GM23338 (cell line): ENCODE measurements around the gene CYGB. TPM values are rescaled to one million over a fixed set of nuclear protein-coding genes. Genes with fewer than 3 reads are reported as not detected.

ENCODE experiments used
- ATAC-seq: fragments of 200-7000 bp; cut with Tn5 transposase; 3 replicates; pipeline ENCODE4 v1.9.1; 2020
- DNase-seq: peaks from one replicate; pipeline ENCODE4 v3.0.0-alpha.2; 2015; ENCODE audit warnings: low spot score
- H2AFZ ChIP-seq: fragments of 200-600 bp; sonication (generic); 2 replicates; pipeline ENCODE4 v1.8.0; 2016; ENCODE audit warnings: antibody characterized with exemption, mild to moderate bottlenecking, moderate library complexity
- H3F3A ChIP-seq: fragments of 200-600 bp; sonication (generic); replicated peaks from 2 replicates; pipeline ENCODE4 v1.8.0; 2017; ENCODE audit warnings: antibody characterized with exemption, mixed run types, low read depth
- H3K27ac ChIP-seq: fragments of 200-600 bp; sonication (generic); 2 replicates; pipeline ENCODE4 v1.6.1; 2016; ENCODE audit warnings: low read depth
- H3K27me3 ChIP-seq: fragments of 200-600 bp; sonication (generic); 2 replicates; pipeline ENCODE4 v1.8.0; 2016; ENCODE audit warnings: mild to moderate bottlenecking, mixed run types, moderate library complexity; ENCODE audit not compliant: insufficient read depth
- H3K36me3 ChIP-seq: fragments of 200-600 bp; sonication (generic); 2 replicates; pipeline ENCODE4 v1.8.0; 2016; ENCODE audit warnings: mild to moderate bottlenecking; ENCODE audit not compliant: insufficient read depth
- H3K4me1 ChIP-seq: fragments of 200-600 bp; sonication (generic); 2 replicates; pipeline ENCODE4 v1.8.0; 2016; ENCODE audit warnings: mild to moderate bottlenecking, moderate library complexity; ENCODE audit not compliant: insufficient read depth
- H3K4me2 ChIP-seq: fragments of 200-600 bp; sonication (generic); 2 replicates; pipeline ENCODE4 v1.7.1; 2017; ENCODE audit warnings: mixed run types
- H3K4me3 ChIP-seq: fragments of 200-600 bp; sonication (generic); 2 replicates; pipeline ENCODE4 v1.6.1; 2016; ENCODE audit warnings: mixed run types
- H3K79me2 ChIP-seq: fragments of 200-600 bp; sonication (generic); replicated peaks from 2 replicates; pipeline ENCODE4 v1.8.0; 2017; ENCODE audit warnings: mild to moderate bottlenecking; ENCODE audit not compliant: insufficient read depth
- H3K9me2 ChIP-seq: fragments of 200-600 bp; sonication (generic); 2 replicates; pipeline ENCODE4 v1.8.0; 2017; ENCODE audit not compliant: insufficient read depth
- H4K20me1 ChIP-seq: fragments of 200-600 bp; sonication (generic); replicated peaks from 2 replicates; pipeline ENCODE4 v1.8.0; 2017; ENCODE audit warnings: mild to moderate bottlenecking; ENCODE audit not compliant: insufficient read depth
- H3K27ac Mint-ChIP-seq: 2 replicates; pipeline ENCODE4 v1.8.0; 2020; ENCODE audit warnings: inconsistent platforms, mild to moderate bottlenecking, moderate library complexity, mixed read lengths
- H3K27me3 Mint-ChIP-seq: 3 replicates; pipeline ENCODE4 v1.8.0; 2022; ENCODE audit warnings: low read depth, mild to moderate bottlenecking, moderate library complexity, mixed read lengths, inconsistent platforms; ENCODE audit not compliant: insufficient read depth, poor library complexity
- H3K36me3 Mint-ChIP-seq: 3 replicates; pipeline ENCODE4 v1.8.0; 2021; ENCODE audit warnings: low read depth, mild to moderate bottlenecking, inconsistent platforms, moderate library complexity, mixed read lengths
- H3K4me1 Mint-ChIP-seq: 3 replicates; pipeline ENCODE4 v1.8.0; 2020; ENCODE audit warnings: mild to moderate bottlenecking, inconsistent platforms, mixed read lengths
- H3K4me3 Mint-ChIP-seq: 3 replicates; pipeline ENCODE4 v1.8.0; 2021; ENCODE audit warnings: moderate library complexity, mild to moderate bottlenecking, inconsistent platforms, mixed read lengths
- H3K9me3 Mint-ChIP-seq: 3 replicates; pipeline ENCODE4 v1.8.0; 2020; ENCODE audit warnings: moderate library complexity, mild to moderate bottlenecking, inconsistent platforms, mixed read lengths
- CREB1 ChIP-seq: fragments of 250-450 bp; sonication (Bioruptor Pico); IDR thresholded peaks from 2 replicates; pipeline ENCODE4 v1.5.0; 2020; ENCODE audit warnings: low read depth, mild to moderate bottlenecking, moderate library complexity
- CTCF ChIP-seq, 2 experiments: fragments of 200-600 bp in 1 of 2; sonication (generic) in 1 of 2; conservative IDR thresholded peaks; 2 replicates each; pipeline versions ENCODE4 v1.5.1 to v1.6.1; 2016 to 2017; ENCODE audit warnings: antibody characterized with exemption in 2 of 2, low read depth in 2 of 2, mild to moderate bottlenecking in 2 of 2, moderate library complexity in 1 of 2
- EZH2 ChIP-seq: fragments of 200-600 bp; sonication (generic); IDR thresholded peaks from one replicate; pipeline ENCODE4 v1.8.0; 2017; ENCODE audit warnings: antibody characterized with exemption, mild to moderate bottlenecking, low read depth; ENCODE audit not compliant: unreplicated experiment
- EZH2phosphoT487 ChIP-seq: fragments of 200-600 bp; sonication (generic); IDR thresholded peaks from one replicate; pipeline ENCODE4 v1.8.1; 2018; ENCODE audit warnings: antibody characterized with exemption; ENCODE audit not compliant: unreplicated experiment
- JUNB ChIP-seq: IDR thresholded peaks from one replicate; pipeline ENCODE4 v1.6.1; 2016; ENCODE audit warnings: antibody characterized with exemption; ENCODE audit not compliant: unreplicated experiment
- POLR2AphosphoS5 ChIP-seq: IDR thresholded peaks from 2 replicates; pipeline ENCODE4 v1.6.1; 2016; ENCODE audit warnings: antibody characterized with exemption, low read depth
- REST ChIP-seq: IDR thresholded peaks from one replicate; pipeline ENCODE4 v1.6.1; 2018; ENCODE audit warnings: antibody characterized with exemption; ENCODE audit not compliant: unreplicated experiment
- STAT1 ChIP-seq: IDR thresholded peaks from one replicate; pipeline ENCODE4 v1.6.1; 2016; ENCODE audit warnings: antibody characterized with exemption; ENCODE audit not compliant: unreplicated experiment
- ZNF114 ChIP-seq: fragments of 250-450 bp; sonication (Bioruptor Pico); IDR thresholded peaks from 2 replicates; pipeline ENCODE4 v1.5.0; 2020; ENCODE audit warnings: mild to moderate bottlenecking, moderate library complexity
- ZNF331 ChIP-seq: fragments of 250-450 bp; sonication (Bioruptor Pico); IDR thresholded peaks from 2 replicates; pipeline ENCODE4 v1.5.0; 2020; ENCODE audit warnings: low read depth, mild to moderate bottlenecking, moderate library complexity
- ZNF462 ChIP-seq: fragments of 250-450 bp; sonication (Bioruptor Pico); IDR thresholded peaks from 2 replicates; pipeline ENCODE4 v1.5.0; 2020; ENCODE audit warnings: mild to moderate bottlenecking, moderate library complexity
- polyA plus RNA-seq: library from polyadenylated mRNA; unstranded; fragments of >200 nt; fragmentation: Nextera tagmentation; extraction: Ambion mirVana; gene quantifications from 2 replicates; pipeline ENCODE4 v1.2.1, GENCODE V29; 2016
- total RNA-seq: library from RNA; depleted of rRNA; stranded (reverse); fragments of >200 nt; shearing (Covaris generic); gene quantifications from 2 replicates; pipeline ENCODE4 v1.2.3, GENCODE V29; 2014

Gene CYGB
- total and polyA plus RNA-seq, 2 experiments from 2014 or later: 1.2 to 1.7 TPM

- H3K4me1 ChIP-seq: no peaks in the 10 kb centered on the region
- TF ChIP-seq ZNF462 (CRISPR knock-in tag) (no peak), CREB1 (CRISPR knock-in tag) (no peak), JUNB (no peak), EZH2phosphoT487 (no peak), ZNF331 (no peak), EZH2 (no peak), ZNF114 (CRISPR knock-in tag) (no peak), POLR2AphosphoS5 (no peak), REST (no peak), CTCF (conservative IDR thresholded peaks at IDR 0.05; ENCODE audit: low read depth in 2 of 2) (no peak), STAT1 (no peak)
- no peaks in the 10 kb centered on the region for H3F3A ChIP-seq
- H3K27me3 Mint-ChIP-seq: peaks cover 8% of the 10 kb centered on the region
- H3K36me3 ChIP-seq: no peaks in the 10 kb centered on the region
- H3K9me3 Mint-ChIP-seq: no peaks in the 10 kb centered on the region
- DNase-seq (no peak), ATAC-seq (no peak)
- H3K79me2 ChIP-seq: no peaks in the 10 kb centered on the region
- no peaks in the 10 kb centered on the region for H3K9me2 ChIP-seq
- no peak overlapping the region for H2AFZ ChIP-seq
- H3K27ac Mint-ChIP-seq: no peak overlapping the region
- no peak overlapping the region for H3K4me2 ChIP-seq
- no peaks in the 10 kb centered on the region for H3K4me1 Mint-ChIP-seq
- H4K20me1 ChIP-seq: no peaks in the 10 kb centered on the region
- H3K4me3 ChIP-seq: no peak overlapping the region
- peaks cover 3% of the 10 kb centered on the region; the same call in 1 of the 3 replicates for H3K36me3 Mint-ChIP-seq
- no peaks in the 10 kb centered on the region for H3K27me3 ChIP-seq
- H3K4me3 Mint-ChIP-seq: no peak overlapping the region
- H3K27ac ChIP-seq: no peak overlapping the region
These were observed 58.6 kb downstream of the CYGB start for GRCh38 chr17:76478730-76479514.
